Coronary artery (tissue), 2 donors: ENCODE data around the gene CEP170.

ENCODE experiments used
- DNase-seq: peaks from one replicate; pipeline ENCODE4 v3.0.0-alpha.2; 2017; ENCODE audit warnings: low spot score
- H3K27ac ChIP-seq, 2 donors: fragments of 200-600 bp; sonication (generic); one replicate each; pipeline ENCODE4 v1.5.1; 2016 to 2019
- H3K4me3 ChIP-seq: fragments of 200-600 bp; sonication (generic); 2 replicates; pipeline ENCODE4 v1.5.1; 2016; ENCODE audit warnings: mild to moderate bottlenecking, moderate library complexity
- TF ChIP-seq, protein P1 (sequence below): fragments of 200-600 bp; sonication (generic); IDR thresholded peaks from one replicate; pipeline ENCODE4 v1.5.1; 2019; ENCODE audit warnings: antibody characterized with exemption

CEP170 gene

DNA sequence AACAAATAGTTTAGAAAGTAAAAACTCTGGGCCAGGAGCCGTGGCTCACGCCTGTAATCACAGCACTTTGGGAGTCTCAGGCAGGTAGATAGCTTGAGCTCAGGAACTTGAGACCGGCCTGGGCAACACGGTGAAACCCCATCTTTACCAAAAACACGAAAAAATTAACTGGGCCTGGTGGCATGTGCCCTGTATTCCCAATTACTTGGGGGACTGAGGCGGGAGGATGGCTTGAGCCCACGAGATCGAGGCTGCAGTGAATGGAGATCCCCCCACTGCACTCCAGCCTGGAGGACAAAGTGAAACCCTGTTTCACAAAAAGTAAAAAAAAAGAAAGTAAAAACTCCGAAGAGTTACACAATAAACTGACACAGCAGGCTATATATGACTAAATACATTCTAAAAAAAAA lies 10.6 kb downstream of the CEP170 start:
- DNase-seq, result no peak
- TF ChIP-seq, protein P1, sequence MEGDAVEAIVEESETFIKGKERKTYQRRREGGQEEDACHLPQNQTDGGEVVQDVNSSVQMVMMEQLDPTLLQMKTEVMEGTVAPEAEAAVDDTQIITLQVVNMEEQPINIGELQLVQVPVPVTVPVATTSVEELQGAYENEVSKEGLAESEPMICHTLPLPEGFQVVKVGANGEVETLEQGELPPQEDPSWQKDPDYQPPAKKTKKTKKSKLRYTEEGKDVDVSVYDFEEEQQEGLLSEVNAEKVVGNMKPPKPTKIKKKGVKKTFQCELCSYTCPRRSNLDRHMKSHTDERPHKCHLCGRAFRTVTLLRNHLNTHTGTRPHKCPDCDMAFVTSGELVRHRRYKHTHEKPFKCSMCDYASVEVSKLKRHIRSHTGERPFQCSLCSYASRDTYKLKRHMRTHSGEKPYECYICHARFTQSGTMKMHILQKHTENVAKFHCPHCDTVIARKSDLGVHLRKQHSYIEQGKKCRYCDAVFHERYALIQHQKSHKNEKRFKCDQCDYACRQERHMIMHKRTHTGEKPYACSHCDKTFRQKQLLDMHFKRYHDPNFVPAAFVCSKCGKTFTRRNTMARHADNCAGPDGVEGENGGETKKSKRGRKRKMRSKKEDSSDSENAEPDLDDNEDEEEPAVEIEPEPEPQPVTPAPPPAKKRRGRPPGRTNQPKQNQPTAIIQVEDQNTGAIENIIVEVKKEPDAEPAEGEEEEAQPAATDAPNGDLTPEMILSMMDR, result no peak
- Histone ChIP-seq H3K4me3 (no peak overlapping the region), H3K27ac (no peak overlapping the region)

GRCh38 chr1:243236604-243237252 lies 18.4 kb downstream of the CEP170 start:
- no peak for DNase-seq
- no peak overlapping the region for H3K27ac ChIP-seq
- no peak overlapping the region for H3K4me3 ChIP-seq
- TF ChIP-seq, protein P1, result no peak

GRCh38 chr1:243234978-243235647 lies 20.0 kb downstream of the CEP170 start:
- H3K27ac ChIP-seq, result no peak overlapping the region
- no peak for DNase-seq

DNA sequence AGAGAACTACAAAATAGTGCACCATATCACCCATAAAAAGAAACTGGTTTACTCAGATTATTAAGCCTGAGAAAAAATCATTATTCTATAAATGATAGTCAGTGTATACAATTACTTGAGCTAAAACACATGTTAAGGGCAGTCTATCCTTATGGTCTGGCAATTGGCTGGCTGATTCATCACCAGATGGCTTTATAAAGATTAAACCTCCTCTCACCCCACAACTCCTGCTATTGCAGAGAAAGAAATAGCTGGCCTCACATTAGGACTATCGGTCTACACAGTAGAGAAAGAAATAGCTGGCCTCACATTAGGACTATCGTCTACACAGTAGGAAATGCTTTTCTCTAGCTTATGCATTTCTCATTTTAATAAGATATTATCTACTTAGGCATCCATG lies 21.2 kb downstream of the CEP170 start:
- no peak for DNase-seq
- TF ChIP-seq, protein P1, result no peak
- Histone ChIP-seq H3K4me3 (no peak overlapping the region), H3K27ac (no peak overlapping the region)

More at GRCh38 chr1:243234978-243235647, 20.0 kb downstream of the CEP170 start:
- H3K4me3 ChIP-seq, result no peak overlapping the region
- TF ChIP-seq, protein P1, result no peak

GRCh38 chr1:243230914-243231313 lies 24.2 kb downstream of the CEP170 start:
- Histone ChIP-seq H3K27ac (no peak overlapping the region), H3K4me3 (no peak overlapping the region)
- no peak for DNase-seq
- TF ChIP-seq, protein P1, result no peak

DNA sequence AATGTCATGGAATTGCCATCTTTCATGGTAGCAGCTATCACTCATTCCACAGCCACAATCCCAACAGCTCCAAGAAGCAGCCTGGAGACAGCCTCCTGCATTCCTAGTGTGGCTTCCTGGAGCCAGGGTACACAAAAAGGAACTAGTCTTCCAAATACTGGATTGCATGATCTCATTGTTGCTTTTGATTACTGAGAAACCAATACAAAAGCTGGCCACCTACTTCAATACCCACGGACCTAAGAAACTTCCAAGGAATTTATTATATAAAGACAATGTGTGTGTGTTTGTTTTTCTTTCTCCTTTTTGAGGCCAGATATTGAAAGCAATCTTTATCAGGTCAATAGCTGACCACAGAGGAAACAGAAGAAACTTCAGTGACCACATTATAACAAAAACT lies 25.6 kb downstream of the CEP170 start:
- Histone ChIP-seq H3K27ac (no peak overlapping the region), H3K4me3 (no peak overlapping the region)
- DNase-seq, result no peak
- TF ChIP-seq, protein P1, result no peak

- Histone ChIP-seq H3K4me3 (no peak overlapping the region), H3K27ac (no peak overlapping the region)
- TF ChIP-seq, protein P1, result no peak
- no peak for DNase-seq
These were observed 27.5 kb downstream of the CEP170 start for GRCh38 chr1:243227622-243228021.
